Putamen (tissue), 1 donor: Measurements from ENCODE around the gene FBXL7.

ENCODE experiments used
- DNase-seq: peaks from one replicate; pipeline ENCODE4 v3.0.0-alpha.2; 2016; ENCODE audit warnings: low spot score

Gene FBXL7

DNA sequence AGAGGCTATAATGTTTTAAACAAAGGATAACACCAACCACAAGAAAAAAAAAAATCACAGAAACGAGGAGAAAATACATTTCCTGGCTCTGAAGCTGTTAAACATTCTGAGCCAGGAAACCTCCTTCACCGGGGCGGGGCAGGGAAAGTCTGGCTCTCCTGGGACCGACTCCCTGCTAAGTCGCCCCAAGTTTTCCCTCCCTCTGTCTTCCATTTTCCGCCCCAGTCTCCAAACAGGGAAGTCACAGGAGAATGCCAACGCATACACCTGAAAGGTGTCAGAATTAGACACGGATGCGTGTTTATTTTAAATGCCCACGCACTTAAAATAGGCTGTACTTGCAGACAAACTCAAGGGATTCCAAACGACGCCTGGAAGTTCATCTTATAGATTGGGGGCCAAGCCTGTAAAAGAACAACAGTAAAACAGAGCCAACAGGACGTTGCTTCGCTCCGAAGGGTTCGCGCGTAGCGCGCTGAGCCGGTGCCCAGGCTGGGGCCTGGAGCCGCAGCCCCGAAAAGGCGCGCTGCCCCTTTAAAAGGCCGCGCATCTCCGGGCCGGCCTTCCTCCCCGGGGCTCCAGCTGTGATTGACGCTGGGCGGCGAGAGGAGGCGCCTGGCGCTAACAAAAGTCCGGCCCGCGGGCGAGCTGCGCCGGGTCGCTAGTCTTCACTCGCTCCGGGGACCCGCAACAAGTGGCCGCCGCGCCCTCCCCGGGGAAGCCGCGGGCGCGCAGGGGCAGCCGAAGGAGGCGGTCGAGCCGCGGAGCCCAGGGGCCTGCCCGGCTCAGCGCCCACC lies at the start of gene FBXL7:
FBXL7 (plus strand) TSS at position 653 of the 797 bp plus-strand sequence.
- DNase-seq, result peak; percentile 87

DNA sequence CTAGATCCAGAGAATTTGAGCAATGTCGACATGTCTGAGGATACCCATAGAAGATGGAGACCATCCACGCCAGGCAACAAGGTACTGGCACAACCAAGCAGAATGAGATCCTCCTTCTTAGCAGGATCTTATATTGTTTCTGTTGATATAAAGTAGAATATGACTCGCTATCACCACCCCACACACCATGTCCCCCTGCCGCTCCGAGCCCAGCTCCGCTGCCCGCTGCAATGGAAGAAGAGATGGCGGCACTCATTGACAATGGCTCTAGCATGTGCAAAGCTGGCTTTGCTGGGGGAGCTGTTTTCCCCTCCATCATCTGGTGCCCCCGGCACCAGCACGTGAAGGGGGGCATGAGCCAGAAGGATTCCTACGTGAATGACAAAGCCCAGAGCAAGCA lies 49.5 kb upstream of the FBXL7 start:
- no peak for DNase-seq

DNA sequence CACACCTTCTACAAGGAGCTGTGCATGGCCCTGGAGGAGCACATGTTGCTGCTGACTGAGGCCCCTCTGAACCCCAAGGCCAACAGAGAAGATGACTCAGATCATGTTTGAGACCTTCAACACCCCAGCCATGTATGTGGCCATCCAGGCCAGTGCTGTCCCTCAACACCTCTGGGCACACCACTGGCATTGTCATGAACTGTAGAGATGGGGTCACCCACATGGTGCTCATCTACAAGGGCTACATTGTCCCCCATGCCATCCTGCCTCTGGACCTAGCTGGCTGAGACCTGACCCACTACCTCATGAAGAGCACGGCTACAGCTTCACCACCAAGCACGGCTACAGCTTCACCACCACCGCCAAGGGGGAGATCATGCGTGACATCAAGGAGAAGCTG lies 49.0 kb upstream of the FBXL7 start:
- no peak for DNase-seq

DNA sequence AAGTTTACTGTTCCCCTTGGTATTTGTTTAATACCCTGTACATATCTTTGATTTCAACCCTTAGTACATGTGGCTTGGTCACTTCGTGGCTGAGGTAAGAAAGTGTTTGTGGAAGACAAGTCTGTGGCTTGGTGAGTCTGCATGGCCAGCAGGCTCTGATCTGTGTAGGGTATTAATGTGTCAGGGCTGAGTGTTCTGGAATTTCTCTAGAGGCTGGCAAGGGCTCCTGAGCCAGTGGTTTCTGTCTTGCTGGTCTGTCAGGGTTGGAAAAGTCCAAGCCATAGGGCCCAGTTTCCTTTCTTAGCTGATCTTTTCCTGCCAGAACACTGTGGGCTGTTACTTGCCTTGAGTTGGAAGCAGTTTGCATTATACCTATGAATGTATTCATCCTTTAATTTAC lies 48.0 kb upstream of the FBXL7 start:
- no peak for DNase-seq

DNA sequence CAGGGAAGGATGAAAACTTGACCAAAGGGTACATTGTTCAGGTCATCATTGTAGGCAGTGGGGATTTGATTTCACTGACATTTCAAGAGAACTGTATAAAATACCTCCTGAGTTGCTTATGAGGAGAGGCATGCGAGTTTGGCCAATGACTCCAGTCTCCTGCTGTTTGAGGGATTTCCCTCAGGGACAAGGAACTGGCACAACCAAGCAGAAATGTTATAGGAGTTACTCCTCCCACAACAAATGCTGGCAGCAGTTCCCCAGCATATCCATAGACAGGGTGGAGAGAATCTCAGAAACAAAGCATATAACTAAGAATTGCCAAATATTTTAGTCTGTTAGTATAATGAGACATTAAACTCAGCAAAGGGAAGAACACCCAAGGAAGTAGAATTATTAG lies 47.2 kb upstream of the FBXL7 start:
- no peak for DNase-seq

DNA sequence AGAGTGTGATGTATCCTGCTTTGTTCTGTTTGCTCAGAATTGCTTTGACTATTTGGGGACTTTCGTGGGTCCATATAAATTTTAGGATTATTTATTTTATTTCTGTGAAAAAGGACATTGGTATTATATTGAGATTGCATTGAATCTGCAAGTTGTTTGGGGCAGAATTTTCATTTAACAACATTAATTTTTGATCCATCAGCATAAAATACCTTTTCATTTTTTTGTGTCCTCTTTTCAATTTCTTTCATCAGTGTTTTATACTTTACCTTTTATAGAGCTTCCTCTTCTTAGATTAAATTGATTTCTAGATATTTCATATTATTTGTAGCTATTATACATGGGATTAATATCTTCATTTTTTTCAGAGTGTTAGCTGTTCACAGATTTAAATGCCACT lies 40.8 kb upstream of the FBXL7 start:
- no peak for DNase-seq

DNA sequence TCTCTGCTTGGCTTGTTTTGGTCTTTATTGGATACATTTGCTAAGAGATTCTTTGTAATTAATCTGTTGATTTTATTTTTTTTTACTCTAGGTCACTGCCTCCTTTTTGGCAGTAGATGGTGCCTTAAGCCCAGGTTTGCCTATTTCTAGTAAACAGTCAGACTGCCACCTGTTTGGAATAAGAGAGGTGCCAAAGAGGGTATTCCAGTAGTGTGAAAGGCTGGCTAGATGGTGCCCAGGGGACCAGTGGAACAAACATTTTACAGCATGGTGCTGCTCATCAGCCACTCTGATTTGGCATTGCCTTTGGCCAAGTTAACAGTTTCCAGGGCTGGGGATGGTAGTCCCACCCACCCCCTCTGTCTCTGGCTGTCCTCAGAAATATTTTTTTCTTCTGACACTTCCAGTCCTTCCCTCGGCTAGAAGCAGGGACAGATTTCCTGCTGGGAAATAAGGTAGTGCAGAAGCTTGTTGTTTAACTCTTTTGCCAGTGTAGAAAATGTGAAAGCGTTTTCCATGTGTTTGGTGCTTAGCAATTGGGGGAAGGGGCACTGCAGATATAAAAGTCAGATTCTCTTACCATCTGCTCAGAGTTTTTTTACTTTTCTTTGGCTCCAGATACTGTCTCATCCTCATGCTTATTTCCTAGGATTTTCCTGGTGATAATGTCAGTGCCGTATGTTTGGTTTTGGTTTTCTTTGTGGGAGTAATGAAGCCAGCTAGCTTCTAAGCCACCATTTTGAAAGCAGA lies 36.6 kb upstream of the FBXL7 start:
- DNase-seq, result no peak

DNA sequence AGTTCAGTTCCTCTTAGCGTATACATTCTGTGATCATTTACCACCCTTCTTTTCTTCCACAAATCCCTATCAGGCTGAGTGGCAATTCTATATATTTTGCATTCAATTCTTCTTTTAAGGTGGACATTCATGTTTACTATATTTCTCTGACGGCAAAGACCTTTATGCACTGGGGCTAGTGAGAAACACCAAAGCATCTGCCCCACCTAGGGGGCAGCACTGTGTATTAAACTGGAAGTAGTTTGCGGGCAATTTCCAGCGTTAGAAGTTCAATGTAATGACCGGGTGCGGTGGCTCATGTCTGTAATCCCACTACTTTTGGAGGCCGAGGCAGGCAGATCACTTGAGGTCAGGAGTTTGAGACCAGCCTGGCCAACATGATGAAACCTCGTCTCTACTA lies 27.9 kb upstream of the FBXL7 start:
- no peak for DNase-seq

DNA sequence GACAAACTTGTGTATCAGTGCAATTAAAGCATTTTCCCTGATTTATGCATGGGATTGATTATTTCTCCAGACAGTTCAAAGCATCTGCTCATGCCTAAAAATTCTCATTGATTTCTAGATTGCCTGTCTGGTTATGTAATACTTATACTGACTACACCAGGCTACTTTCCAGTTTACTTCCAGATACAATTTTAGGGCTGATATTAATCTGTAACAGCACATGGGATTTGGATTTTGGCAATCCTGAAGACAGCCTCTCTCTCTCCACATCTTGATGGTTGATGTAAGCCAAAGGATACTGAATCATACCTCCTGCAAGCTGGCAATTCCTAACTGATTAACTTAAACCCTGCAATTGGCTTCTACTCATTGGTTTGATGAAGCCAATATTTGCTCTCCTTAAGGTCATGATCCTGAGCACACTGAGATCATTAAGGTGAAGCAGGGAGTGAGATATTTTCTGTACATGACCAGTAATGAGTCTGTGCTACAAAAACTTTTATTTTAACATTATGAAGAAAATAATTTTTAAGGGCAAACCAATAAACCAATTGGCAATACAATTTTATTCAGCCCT lies 25.7 kb upstream of the FBXL7 start:
- no peak for DNase-seq

DNA sequence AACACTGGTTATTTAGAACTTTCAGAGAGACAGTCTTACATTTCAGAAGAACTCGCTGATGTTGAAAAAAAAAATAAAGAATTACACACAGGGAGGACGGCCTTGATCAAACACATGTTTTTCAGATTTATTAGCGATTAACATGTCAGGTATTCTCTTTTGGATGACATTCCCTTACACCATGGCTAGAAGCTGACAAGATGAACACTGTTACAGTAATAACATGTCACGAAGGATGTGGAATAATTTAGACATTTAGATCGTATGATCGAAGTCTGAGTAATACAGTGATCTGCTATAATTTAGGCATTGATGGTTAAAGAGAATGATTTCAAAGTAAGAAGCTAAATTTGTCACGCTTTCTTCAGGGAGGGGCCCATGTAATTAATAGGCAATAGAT lies 24.6 kb upstream of the FBXL7 start:
- DNase-seq, result no peak

DNA sequence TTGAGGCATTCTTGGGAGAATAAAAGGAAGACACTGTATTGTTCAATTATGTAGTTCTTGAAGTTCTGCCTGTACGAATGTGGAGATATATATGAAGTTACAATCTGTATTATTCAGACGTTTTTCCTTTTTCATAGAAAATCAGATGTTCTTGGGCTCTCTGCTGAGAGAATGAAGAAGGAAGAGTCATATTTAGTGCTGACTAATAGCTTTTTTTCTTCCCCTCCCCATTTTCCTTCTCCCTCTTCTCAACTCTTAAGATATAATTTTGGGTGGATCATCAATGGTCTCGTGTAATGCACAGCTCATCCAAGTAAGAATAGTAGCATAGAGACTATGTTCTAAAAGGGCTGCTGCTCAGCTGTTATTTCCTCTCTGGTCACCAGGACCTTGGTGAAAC lies 23.0 kb upstream of the FBXL7 start:
- no peak for DNase-seq

DNA sequence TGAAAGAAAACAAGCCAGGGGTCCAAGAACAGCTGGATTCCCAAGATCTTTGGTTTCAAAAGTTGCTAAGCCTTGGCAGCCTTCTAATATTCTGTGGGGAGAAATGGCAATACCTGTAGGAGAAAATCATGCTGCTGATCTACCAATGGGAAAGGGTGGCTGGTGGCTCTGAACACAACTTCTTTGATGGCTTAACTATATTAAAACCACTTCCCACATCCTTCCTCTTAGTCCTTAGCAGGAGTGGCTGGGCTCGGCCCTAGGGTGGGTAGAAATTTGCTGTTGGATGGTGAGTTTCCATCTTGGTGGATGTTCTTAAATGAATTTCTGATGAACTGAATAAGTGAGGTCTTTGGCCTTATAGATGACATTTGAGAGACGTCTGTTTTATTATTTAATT lies 19.5 kb upstream of the FBXL7 start:
- no peak for DNase-seq

DNA sequence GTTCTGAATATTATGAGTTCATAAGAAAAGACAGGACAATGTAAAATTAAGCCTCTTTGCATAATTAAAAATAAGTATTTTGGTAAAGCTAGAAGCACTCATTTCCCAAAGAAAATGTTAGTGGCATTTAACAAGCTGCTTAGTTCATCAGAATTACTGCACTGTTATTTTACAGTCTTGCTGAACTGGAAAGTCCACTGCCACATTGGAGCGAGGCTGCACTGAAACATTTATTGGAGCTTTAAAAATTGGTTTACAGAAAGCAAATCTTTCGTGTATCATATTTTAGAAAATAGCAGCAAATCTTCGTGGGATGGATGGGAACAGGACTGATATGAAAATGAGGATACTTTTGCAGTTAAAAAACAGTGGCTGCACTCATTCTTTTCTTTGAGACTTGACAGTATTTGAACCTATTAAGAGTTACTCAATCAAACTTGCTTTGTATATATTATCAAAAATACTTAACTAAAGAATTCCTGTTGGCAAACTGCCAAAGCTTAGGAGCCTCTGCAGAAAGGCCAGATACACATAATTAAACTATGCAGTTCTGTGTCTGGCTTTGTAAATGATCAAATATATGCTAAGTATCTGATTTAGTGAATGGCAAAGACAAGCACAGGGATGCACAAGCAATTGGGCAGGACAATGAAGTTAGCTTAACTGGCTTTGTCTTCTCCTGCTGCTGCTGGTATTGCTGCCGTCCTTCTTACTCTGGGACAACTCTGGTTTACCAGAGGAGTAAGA lies 16.5 kb upstream of the FBXL7 start:
- DNase-seq, result no peak

DNA sequence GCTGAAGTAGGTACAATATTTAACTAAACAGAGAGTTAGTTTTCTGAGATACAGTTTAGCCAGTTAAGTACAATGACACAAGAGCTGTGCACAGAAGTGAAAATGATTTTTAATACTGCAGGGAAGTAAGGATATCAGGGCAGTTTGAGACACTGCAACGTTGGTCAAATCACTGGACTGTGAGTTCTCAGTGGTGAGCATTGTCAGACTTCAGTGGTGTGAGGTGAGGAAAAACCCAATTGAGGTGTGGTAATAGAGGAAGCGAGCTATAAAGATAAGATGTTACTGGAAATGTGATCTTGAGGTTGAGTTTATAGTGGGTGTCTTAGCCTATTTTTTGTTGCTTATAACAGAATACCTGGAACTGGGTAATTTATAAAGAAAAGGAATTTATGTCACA lies 12.8 kb upstream of the FBXL7 start:
- DNase-seq, result no peak

DNA sequence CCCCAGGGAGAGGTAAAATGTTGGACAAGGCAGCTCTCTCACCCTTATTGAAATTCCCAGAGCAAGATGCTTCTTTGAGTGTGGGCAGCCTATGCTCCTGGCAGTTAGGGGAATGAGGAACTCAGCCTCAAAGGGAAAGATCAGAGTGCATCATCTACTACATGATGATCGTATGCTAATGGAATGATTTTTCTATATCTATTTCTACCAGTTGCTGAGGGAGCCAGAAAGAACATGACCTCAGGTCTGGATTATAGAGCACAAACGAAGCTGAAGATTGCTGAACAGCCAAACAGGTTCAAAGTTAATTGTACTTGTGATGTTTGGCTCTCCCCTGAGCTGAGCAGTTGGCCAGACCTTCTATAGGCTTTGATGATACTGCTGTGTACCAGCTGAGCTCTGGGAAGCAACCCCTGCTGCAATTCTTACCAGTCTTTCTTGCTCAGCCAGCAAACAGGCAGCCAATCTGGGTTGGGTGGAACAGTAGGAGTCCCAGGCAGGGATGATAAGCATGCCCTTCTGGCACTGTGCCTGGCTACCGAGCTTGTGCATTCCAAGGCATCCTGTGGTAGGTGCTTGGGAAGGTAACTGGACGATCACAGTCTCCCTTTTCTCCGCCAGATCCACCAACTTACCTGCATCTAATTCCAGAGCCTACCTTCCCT lies 10.3 kb upstream of the FBXL7 start:
- DNase-seq, result no peak

DNA sequence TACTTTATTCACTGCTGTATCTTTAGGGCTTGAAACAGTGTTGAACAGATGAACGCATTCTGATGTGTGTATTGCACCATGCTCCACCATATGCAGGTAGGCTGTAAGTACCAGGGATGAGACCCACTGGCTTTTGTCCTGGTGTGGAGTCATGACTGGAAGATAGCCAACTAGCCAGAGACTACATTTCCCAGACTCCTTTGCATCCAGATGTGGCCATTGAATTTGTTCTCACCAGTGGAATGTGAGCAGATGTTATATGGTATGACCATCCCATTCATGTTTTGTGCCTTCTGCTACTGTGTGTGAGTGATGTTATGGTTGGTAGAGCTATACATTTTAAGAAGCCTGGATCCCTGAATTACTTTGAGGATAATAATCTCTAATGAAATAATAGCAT lies 7.4 kb upstream of the FBXL7 start:
- DNase-seq, result no peak

DNA sequence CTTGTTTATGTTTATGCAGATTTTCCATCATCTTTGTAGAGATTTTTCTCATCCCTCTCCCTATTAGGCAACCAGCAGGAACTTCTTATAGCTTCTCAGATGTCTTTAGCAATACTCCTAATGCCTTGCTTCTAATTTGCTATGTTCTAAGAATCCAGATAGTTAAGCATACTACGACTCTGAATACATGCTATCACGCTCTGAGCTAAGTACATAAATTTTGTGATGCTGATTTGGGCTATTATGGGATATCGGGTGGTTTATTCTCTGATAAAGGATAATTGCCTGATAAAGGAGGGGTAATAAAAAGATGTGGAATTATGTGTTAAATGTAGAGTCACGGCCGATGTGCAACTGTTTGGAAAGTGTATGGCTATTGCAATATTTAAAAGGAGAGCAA lies 6.5 kb upstream of the FBXL7 start:
- no peak for DNase-seq

DNA sequence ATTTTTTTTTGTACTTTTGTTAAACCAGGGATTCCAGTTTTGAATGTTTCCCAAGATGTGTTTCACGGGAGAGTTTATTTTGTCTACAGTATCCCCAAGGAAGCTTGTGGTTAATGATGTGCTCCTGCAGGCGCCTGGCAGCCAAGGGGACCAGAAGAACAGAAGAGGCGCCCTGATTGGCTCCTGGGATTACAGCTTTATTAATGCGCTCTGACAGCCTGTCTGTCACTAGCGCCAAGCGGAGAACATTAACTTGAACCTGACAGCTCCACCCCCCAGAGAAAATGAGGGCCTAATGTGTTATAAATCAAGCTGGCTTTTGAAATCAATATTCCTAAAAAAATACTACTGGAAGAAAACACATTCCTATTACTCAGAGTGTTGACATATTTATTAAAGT lies 5.0 kb upstream of the FBXL7 start:
- DNase-seq, result no peak

DNA sequence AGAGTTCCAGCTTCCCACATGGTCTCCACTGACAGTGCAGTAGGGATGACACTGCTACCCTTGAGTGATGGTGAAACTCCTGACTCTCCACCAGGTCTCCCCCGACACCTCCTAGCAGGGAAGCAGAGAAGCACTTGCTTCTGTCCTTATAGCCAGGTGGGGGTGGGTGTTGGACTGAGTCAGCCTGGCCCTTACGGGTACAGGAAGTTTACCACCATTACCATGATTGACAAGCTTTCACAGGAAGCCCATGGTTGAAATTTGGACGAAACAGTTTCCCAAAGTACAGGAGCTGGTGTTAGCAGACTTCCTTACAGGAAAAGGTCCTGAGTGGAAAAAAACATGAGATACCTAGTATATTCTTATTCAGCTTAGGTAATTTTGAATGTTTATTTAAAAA lies 3.1 kb upstream of the FBXL7 start:
- DNase-seq, result no peak

DNA sequence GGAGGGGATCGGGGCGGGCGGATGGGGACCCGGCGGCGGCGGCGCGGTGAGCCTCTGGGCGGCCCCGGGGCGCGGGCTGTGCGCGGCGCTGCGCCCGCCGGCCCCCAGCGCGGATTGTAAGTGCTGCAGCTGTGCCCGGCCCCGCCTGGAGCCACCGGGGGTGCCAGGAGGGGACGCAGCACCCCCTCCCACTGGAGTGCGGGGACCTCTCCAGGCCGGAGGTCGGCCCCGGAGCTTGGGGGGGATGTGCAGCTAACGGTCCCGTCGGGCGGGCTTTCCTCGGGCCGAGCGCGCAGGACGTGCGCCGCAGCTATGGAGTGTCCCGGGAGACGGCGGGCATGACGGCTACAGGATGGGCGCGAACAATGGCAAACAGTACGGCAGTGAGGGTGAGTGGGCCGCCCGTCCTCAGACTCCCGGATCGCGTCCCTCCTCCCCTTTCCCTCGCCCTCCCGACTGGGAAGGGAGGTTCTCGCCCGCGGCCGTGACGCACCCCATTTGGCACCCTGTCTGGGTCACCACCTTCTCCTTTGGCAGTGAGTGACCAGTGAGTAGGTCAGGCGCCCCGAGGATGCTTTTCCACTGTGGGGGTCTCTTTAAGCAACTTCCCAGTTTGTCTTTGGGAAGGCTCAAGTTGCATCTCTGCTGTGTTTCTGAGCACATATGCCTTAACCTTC lies 483 bp downstream of the FBXL7 start:
- DNase-seq, result peak; percentile 56

DNA sequence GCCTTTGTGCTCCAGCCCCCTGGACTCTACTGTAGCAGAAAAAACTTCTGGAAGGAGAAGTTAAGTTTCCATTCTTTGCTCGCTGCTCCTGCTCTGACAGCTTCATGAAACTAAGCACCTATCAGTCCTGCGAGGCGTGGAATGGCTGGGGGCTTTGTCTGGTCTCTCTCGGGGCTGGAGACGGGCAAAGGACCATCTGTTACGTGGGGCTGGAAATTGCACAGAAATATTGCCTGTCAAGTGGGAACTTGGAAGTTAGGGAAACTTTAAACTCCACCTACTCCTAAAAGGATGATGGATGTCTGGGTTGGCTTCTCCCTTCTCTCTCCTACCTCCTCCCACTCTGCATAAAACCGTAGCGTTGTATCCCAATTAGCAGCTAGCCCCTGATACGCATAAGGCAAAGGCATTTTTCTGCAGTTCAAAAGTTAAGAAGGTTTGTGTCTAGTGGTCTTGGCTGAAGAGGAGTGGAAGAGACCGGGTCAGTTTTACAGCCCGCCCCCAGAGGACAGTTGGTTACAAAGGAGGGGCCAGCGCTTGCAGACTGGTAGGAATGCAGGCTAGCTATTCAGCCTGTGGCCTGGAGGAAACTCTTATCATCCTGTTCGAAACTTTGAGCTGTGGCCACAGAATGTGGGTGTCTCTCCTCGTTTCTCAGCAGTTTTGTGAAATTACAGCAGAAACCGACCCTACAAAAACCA lies 1.3 kb downstream of the FBXL7 start:
- DNase-seq, result peak; percentile 52
